ENCODE data around the gene CNTNAP2. TPM values are rescaled to one million over a fixed set of nuclear protein-coding genes. Genes with fewer than 3 reads are reported as not detected.

The CNTNAP2 gene
- polyA plus RNA-seq, 6 donors from 2014 or later = 38.2 to 132 (median 77.9) TPM

- Mint-ChIP-seq H3K27ac (no peak overlapping the region), H3K4me3 (no peak overlapping the region), H3K27me3 (no peaks in the 10 kb centered on the region), H3K36me3 (no peaks in the 10 kb centered on the region), H3K9me3 (peaks cover 2 to 13% (median 6%) of the 10 kb centered on the region in 7 donors), H3K4me1 (no peaks in the 10 kb centered on the region)
- ATAC-seq (ENCODE audit: low read depth in 2 of 2) (no peak), DNase-seq (no peak)
These were observed 1876.1 kb downstream of the CNTNAP2 start for GRCh38 chr7:147992698-147993097.

- H3K9me3 Mint-ChIP-seq = peaks cover 0 to 3% (median 0%) of the 10 kb centered on the region in 7 donors
- ATAC-seq (ENCODE audit: low read depth in 2 of 2) = no peak
- H3K4me1 Mint-ChIP-seq = no peaks in the 10 kb centered on the region
- H3K27me3 Mint-ChIP-seq = peaks cover 0 to 5% (median 0%) of the 10 kb centered on the region in 3 donors
- no peaks in the 10 kb centered on the region for H3K36me3 Mint-ChIP-seq
- H3K4me3 Mint-ChIP-seq = no peak overlapping the region
- H3K27ac Mint-ChIP-seq = no peak overlapping the region
- no peak for DNase-seq
These were observed 1881.0 kb downstream of the CNTNAP2 start for GRCh38 chr7:147997636-147998035.

GRCh38 chr7:147999962-148000361 is 1883.4 kb downstream of the CNTNAP2 start:
- H3K4me3 Mint-ChIP-seq = no peak overlapping the region
- ATAC-seq (ENCODE audit: low read depth in 2 of 2) = no peak
- no peaks in the 10 kb centered on the region for H3K36me3 Mint-ChIP-seq
- no peaks in the 10 kb centered on the region for H3K4me1 Mint-ChIP-seq
- H3K9me3 Mint-ChIP-seq = no peaks in the 10 kb centered on the region
- no peak overlapping the region for H3K27ac Mint-ChIP-seq
- peaks cover 0 to 5% (median 0%) of the 10 kb centered on the region in 3 donors for H3K27me3 Mint-ChIP-seq
- no peak for DNase-seq

- DNase-seq = no peak
- Mint-ChIP-seq H3K4me3 (no peak overlapping the region), H3K36me3 (no peaks in the 10 kb centered on the region), H3K27me3 (peaks cover 0 to 4% (median 0%) of the 10 kb centered on the region in 3 donors), H3K4me1 (no peaks in the 10 kb centered on the region), H3K27ac (peak overlapping the region in 1 of 6 donors; percentile 8), H3K9me3 (peaks cover 0 to 4% (median 2%) of the 10 kb centered on the region in 7 donors)
- no peak for ATAC-seq (ENCODE audit: low read depth in 2 of 2)
These were observed 1895.2 kb downstream of the CNTNAP2 start for GRCh38 chr7:148011753-148012152.

GRCh38 chr7:148014001-148014400 is 1897.4 kb downstream of the CNTNAP2 start:
- H3K4me3 Mint-ChIP-seq = no peak overlapping the region
- H3K4me1 Mint-ChIP-seq = no peaks in the 10 kb centered on the region
- H3K36me3 Mint-ChIP-seq = no peaks in the 10 kb centered on the region
- H3K9me3 Mint-ChIP-seq = peaks cover 0 to 4% (median 0%) of the 10 kb centered on the region in 7 donors
- DNase-seq (no peak), ATAC-seq (ENCODE audit: low read depth in 2 of 2) (no peak)
- no peak overlapping the region for H3K27ac Mint-ChIP-seq
- H3K27me3 Mint-ChIP-seq = no peaks in the 10 kb centered on the region

- Mint-ChIP-seq H3K4me1 (no peaks in the 10 kb centered on the region), H3K27ac (no peak overlapping the region), H3K36me3 (no peaks in the 10 kb centered on the region), H3K9me3 (peaks cover 0 to 4% (median 0%) of the 10 kb centered on the region in 7 donors), H3K4me3 (no peak overlapping the region), H3K27me3 (no peaks in the 10 kb centered on the region)
- DNase-seq = no peak
- no peak for ATAC-seq (ENCODE audit: low read depth in 2 of 2)
These were observed 1897.9 kb downstream of the CNTNAP2 start for GRCh38 chr7:148014541-148014940.

GRCh38 chr7:148017126-148017525 is 1900.5 kb downstream of the CNTNAP2 start:
- no peaks in the 10 kb centered on the region for H3K4me1 Mint-ChIP-seq
- H3K4me3 Mint-ChIP-seq = no peak overlapping the region
- no peak for DNase-seq
- ATAC-seq (ENCODE audit: low read depth in 2 of 2) = no peak
- H3K36me3 Mint-ChIP-seq = no peaks in the 10 kb centered on the region
- H3K27ac Mint-ChIP-seq = no peak overlapping the region
- H3K9me3 Mint-ChIP-seq = peaks cover 0 to 4% (median 2%) of the 10 kb centered on the region in 7 donors
- no peaks in the 10 kb centered on the region for H3K27me3 Mint-ChIP-seq

GRCh38 chr7:148020679-148021078 is 1904.1 kb downstream of the CNTNAP2 start:
- H3K9me3 Mint-ChIP-seq = peaks cover 0 to 3% (median 0%) of the 10 kb centered on the region in 7 donors
- no peaks in the 10 kb centered on the region for H3K27me3 Mint-ChIP-seq
- ATAC-seq (ENCODE audit: low read depth in 2 of 2) = no peak
- no peak overlapping the region for H3K4me3 Mint-ChIP-seq
- no peak overlapping the region for H3K27ac Mint-ChIP-seq
- H3K36me3 Mint-ChIP-seq = no peaks in the 10 kb centered on the region
- no peaks in the 10 kb centered on the region for H3K4me1 Mint-ChIP-seq
- DNase-seq = no peak

GRCh38 chr7:148021507-148022045 is 1905.0 kb downstream of the CNTNAP2 start:
- Mint-ChIP-seq H3K36me3 (no peaks in the 10 kb centered on the region), H3K27ac (peak overlapping the region in 1 of 6 donors; percentile 33), H3K27me3 (no peaks in the 10 kb centered on the region), H3K4me1 (no peaks in the 10 kb centered on the region), H3K9me3 (peaks cover 0 to 2% (median 0%) of the 10 kb centered on the region in 7 donors), H3K4me3 (no peak overlapping the region)
- ATAC-seq (ENCODE audit: low read depth in 2 of 2) = no peak
- DNase-seq = no peak

- ATAC-seq (ENCODE audit: low read depth in 2 of 2) = no peak
These were observed 1906.2 kb downstream of the CNTNAP2 start for GRCh38 chr7:148022832-148023231.

GRCh38 chr7:148026713-148027112 is 1910.1 kb downstream of the CNTNAP2 start:
- H3K9me3 Mint-ChIP-seq = no peaks in the 10 kb centered on the region
- H3K36me3 Mint-ChIP-seq = no peaks in the 10 kb centered on the region
- no peak overlapping the region for H3K4me3 Mint-ChIP-seq
- H3K27me3 Mint-ChIP-seq = no peaks in the 10 kb centered on the region
- ATAC-seq (ENCODE audit: low read depth in 2 of 2) (no peak), DNase-seq (no peak)
- H3K4me1 Mint-ChIP-seq = no peaks in the 10 kb centered on the region
- H3K27ac Mint-ChIP-seq = no peak overlapping the region

More at GRCh38 chr7:148022832-148023231, 1906.2 kb downstream of the CNTNAP2 start:
- H3K27ac Mint-ChIP-seq = peak overlapping the region in 1 of 6 donors; percentile 12
- no peak overlapping the region for H3K4me3 Mint-ChIP-seq
- H3K9me3 Mint-ChIP-seq = peaks cover 0 to 2% (median 0%) of the 10 kb centered on the region in 7 donors
- H3K4me1 Mint-ChIP-seq = no peaks in the 10 kb centered on the region
- H3K27me3 Mint-ChIP-seq = no peaks in the 10 kb centered on the region
- DNase-seq = no peak
- no peaks in the 10 kb centered on the region for H3K36me3 Mint-ChIP-seq

GRCh38 chr7:148028165-148028564 is 1911.6 kb downstream of the CNTNAP2 start:
- Mint-ChIP-seq H3K36me3 (no peaks in the 10 kb centered on the region), H3K4me3 (no peak overlapping the region), H3K9me3 (no peaks in the 10 kb centered on the region), H3K27ac (no peak overlapping the region), H3K27me3 (no peaks in the 10 kb centered on the region), H3K4me1 (no peaks in the 10 kb centered on the region)
- no peak for DNase-seq
- ATAC-seq (ENCODE audit: low read depth in 2 of 2) = no peak

- H3K9me3 Mint-ChIP-seq = no peaks in the 10 kb centered on the region
- no peak overlapping the region for H3K4me3 Mint-ChIP-seq
- no peak overlapping the region for H3K27ac Mint-ChIP-seq
- H3K4me1 Mint-ChIP-seq = no peaks in the 10 kb centered on the region
- no peak for DNase-seq
- H3K36me3 Mint-ChIP-seq = no peaks in the 10 kb centered on the region
- no peaks in the 10 kb centered on the region for H3K27me3 Mint-ChIP-seq
- no peak for ATAC-seq (ENCODE audit: low read depth in 2 of 2)
These were observed 1914.4 kb downstream of the CNTNAP2 start for GRCh38 chr7:148031019-148031418.

- DNase-seq (no peak), ATAC-seq (ENCODE audit: low read depth in 2 of 2) (no peak)
- Mint-ChIP-seq H3K9me3 (no peaks in the 10 kb centered on the region), H3K36me3 (no peaks in the 10 kb centered on the region), H3K27me3 (no peaks in the 10 kb centered on the region), H3K27ac (no peak overlapping the region), H3K4me3 (no peak overlapping the region), H3K4me1 (no peaks in the 10 kb centered on the region)
These were observed 1915.2 kb downstream of the CNTNAP2 start for GRCh38 chr7:148031811-148032210.

- H3K4me1 Mint-ChIP-seq = no peaks in the 10 kb centered on the region
- no peaks in the 10 kb centered on the region for H3K36me3 Mint-ChIP-seq
- ATAC-seq (ENCODE audit: low read depth in 2 of 2) (no peak), DNase-seq (no peak)
- no peaks in the 10 kb centered on the region for H3K27me3 Mint-ChIP-seq
- H3K27ac Mint-ChIP-seq = no peak overlapping the region
- no peak overlapping the region for H3K4me3 Mint-ChIP-seq
- H3K9me3 Mint-ChIP-seq = no peaks in the 10 kb centered on the region
These were observed 1919.3 kb downstream of the CNTNAP2 start for GRCh38 chr7:148035950-148036349.

Data from naive B cell (primary cell).